ENCODE results near the gene VTN.
A peak's percentile ranks its signal among the peaks of the same experiment; 100 is the strongest.
"Not testable (repeated sequence)": the region's sequence is repeated elsewhere in the genome, so short reads cannot be mapped to it uniquely, and the experiment has no call there.

The VTN gene

GRCh38 chr17:28338769-28339212, 31.3 kb downstream of the VTN start:
- not testable (repeated sequence) for DNase-seq

DNA sequence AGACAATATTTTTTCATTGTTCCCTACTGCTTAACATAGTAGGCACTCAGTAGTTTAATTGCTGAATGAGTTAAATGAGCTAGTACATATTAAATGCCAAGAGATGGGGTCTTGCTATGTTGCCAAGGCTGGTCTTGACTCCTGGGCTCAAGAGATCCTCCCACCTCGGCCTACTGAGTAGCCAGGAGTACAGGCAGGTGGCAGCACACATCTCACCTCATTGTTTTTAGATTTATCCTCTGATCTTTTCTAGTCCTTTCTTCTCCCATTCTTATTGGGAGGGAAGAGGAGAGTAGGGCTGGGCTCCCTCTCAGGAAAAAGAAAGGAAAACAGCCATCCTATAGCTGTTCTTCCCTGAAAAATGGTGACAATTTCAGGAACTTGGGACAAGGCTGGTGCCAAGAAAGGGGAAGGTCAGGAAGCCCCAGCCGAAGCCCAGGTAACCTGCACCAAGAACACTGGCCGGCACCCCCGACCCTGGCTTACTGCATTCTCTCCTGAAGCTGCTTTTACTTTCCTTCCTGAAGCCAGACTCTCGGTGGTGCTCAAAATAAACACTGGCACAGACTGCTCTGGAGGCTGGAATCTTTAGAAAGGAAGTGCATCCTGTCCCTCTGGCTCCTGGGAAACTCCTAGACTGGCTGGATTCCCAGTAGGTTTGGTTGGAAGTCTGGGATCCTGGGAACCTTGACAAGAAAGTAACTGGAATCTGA, 31.9 kb downstream of the VTN start:
- no peak for DNase-seq

DNA sequence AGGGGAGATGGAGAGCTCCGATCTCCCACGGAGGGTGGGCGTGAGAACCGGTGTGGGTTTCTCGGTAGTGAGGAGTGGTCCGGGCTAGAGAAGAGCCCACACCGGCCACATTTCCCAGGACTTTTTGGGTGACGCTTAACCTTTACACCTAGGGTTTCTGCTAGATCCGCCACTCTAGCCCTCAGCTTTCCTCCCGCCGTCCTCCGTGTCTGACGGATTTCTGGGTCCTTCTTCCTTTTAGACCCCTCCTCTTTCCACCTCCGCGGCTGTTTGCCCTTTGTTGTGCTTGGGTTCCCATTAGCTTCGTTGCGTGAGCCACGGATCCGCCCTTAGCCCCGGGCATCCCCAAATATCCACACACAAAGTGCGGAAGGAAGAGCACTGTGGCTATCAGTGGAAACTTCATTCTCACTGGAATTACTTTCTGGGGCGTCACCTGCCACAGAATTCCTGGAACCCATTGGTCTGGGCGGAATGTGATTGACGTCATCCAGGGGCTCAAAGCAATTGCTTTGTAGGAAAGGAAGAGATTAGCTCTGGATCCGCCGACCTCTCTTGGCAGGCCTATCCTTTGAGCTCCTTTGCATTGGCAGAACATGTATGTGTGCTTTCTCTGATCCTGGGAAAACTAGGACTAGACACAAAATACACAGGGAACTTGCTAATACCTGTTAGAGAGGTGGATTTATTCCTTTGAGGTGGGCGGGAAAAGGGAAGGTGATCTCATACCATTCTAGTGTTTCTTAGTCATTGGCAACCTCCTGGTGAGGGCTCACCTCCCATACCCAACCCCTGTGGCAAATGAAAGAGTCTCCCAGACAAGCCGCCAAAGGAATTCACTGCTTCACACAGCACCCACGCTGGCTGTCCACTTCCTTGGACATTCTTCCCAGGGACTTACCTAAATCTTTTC, 33.9 kb downstream of the VTN start:
- DNase-seq = no peak

DNA sequence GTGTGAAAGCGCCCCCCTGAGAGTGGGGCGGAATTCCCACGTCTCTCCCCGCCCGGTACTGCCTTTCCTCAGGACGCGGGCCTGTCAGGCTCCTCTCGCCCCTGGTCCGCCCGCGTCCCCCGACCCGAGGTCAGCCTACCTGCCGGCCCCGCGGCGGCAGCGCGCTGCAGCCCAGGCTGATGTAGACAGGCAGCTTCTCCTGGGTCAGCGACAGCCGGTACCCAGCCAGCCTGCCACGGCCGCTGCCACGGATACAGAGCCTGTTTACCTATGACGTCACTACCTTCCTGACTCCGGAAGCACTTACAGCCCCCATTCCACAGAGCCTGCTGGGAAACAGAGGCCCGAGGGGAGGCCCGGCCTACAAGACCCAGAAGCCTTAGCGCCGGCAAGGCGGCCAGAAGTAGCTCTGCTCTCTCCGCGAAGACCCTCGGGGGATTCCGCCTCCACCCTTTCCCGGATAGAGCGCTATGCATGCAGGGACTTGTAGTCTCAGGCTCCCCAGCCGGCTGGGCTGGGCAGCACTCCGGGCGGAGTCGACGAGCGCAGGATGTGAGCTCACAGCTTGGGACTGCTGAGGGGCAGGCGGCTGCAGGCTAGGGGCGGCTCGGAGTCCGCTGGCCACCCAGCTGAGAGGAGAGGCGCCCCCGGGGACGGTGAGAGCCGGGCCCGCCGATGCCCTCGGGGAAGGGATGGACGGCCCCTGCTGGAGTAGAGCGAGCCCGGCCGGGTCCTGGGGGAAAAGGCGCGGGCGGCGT, 34.7 kb downstream of the VTN start, which contains the start of the genes IFT20 and TNFAIP1:
Gene IFT20 (minus strand): TSS at position 272 of the 758 bp plus-strand sequence. CDS start 3,487 bp downstream, outside the sequence.
Gene TNFAIP1 (plus strand): TSS at position 561 of the 758 bp plus-strand sequence. CDS start 3,761 bp downstream, outside the sequence.
- peak; percentile 82 to 96 (median 94) for DNase-seq

GRCh38 chr17:28334666-28335200, 35.4 kb downstream of the VTN start:
- no peak for DNase-seq

DNA sequence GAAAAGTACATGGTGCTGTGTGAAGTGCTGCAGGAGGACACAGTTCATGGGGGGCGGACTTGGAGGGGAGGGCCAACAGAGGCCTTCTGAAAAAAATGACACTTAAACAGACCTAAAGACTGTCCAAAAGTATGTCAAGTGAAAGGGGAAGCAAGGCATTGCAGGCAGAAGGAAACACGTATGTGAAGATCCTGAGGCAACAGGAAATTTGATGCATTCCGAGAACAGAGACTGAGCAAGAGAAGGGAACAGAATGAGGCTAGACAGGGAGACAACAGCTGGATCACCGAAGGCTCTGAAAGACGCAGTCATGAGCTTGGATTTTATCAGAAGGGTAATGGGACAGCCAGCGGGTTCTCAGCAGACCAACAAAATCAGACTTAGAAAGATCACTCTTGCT, 35.9 kb downstream of the VTN start:
- no peak for DNase-seq

DNA sequence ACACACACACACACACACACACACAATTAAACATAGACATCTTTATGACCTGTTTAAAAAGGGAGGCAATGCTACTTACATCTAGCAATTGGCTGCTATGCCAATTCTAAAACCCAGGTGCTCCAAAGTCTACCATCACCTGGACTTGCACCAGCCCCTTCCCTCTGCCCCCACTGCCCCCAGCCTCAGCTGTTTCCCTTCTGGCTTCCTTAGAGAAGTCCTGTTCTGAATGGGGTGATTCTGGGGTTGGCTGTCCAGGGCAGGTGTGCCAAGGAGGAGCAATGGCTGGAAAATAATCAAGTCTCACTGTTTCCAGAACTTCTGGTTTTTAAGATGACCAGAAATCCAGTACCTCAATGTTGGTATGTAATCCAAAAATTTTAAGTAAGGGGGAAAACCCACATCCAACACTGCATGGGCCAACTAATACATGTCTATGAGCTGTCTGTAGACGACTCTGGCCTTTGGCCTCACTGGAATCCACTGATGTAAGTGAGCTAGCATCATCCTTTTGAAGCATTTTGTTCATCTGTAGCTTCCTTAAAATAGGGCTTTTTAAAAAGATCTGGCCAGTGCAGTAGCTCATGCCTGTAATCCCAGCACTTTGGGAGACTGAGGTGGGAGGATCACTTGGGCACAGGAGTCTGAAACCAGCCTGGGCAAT, 36.9 kb downstream of the VTN start:
- DNase-seq = no peak

- DNase-seq = no peak
Measured at GRCh38 chr17:28331891-28332420, 38.2 kb downstream of the VTN start.

GRCh38 chr17:28330671-28331070, 39.4 kb downstream of the VTN start:
- no peak for DNase-seq

GRCh38 chr17:28328325-28328724, 41.8 kb downstream of the VTN start:
- DNase-seq = no peak

DNA sequence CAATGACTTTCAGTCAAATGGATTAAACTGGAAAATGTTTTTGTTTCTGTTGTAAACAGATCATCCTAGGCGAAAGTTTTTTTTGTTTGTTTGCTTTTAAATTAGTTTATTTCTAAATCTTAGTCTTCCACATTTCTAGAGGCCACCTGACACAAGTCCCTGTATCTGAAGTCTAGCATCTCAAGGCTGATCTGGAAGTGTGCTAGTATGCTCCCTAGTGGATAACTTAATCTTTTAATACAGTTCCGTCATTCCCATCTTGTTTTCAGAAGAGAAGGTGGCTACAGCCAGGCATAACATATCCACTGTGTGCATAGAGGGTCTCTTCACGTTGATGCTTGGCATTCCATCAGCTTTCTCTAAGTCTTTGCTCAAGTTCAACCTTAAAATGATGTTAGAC, 42.4 kb downstream of the VTN start:
- no peak for DNase-seq

GRCh38 chr17:28327031-28327607, 43.0 kb downstream of the VTN start:
- no peak for DNase-seq

- no peak for DNase-seq
Measured at GRCh38 chr17:28326114-28326513, 44.0 kb downstream of the VTN start.

GRCh38 chr17:28325211-28325610, 44.9 kb downstream of the VTN start:
- DNase-seq = no peak

GRCh38 chr17:28324781-28325180, 45.3 kb downstream of the VTN start:
- no peak for DNase-seq

DNA sequence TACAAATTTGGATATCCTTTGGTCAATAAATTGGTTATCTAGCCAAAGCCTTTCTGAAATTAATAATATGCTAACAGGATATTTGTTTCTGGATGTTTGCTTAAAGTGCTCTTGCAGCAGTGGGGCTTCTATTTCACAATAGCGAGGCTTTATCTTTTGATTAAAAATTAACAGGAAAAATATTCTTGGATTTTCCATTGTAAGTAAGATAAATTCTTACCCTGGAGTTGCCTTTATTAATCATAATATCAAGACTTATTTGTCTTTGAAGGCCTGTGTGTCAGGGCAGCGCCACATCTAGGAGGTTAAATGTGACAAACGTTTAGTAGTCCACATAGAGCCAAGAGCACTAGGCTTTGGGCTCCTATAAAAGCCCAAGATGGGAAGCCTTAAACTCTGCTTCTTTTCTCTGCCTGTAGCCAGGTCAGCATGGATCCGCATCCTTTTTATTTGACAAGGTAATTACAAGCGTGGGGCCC, 45.8 kb downstream of the VTN start:
- DNase-seq = no peak

- no peak for DNase-seq
Measured at GRCh38 chr17:28320215-28321061, 49.7 kb downstream of the VTN start.

DNA sequence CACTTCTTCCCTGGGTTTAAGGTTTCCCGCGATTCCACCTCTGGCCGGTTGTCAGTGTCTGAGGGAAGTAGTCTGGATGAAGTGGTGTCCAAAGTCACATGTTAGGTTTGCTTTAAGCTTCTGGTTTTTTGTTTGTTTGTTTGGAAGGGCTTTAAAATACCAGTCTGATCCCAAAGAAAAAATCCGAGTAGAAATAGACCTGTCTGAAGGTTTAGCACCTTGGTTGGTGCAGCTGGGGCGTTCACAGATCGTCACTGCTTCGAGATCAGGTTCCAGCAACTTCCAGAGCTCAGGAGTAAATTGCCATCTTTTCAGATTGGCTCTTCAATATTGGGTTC, 50.5 kb downstream of the VTN start:
- DNase-seq = no peak

GRCh38 chr17:28318759-28319597, 51.1 kb downstream of the VTN start, which contains the start of gene TMEM97:
TSS of gene TMEM97 (plus strand) at chr17:28319200. CDS start at chr17:28319240, 40 bp downstream.
- DNase-seq = peak; percentile 84 to 89 (median 86)
